Measurements from ENCODE around the gene LITAF.

DNA sequence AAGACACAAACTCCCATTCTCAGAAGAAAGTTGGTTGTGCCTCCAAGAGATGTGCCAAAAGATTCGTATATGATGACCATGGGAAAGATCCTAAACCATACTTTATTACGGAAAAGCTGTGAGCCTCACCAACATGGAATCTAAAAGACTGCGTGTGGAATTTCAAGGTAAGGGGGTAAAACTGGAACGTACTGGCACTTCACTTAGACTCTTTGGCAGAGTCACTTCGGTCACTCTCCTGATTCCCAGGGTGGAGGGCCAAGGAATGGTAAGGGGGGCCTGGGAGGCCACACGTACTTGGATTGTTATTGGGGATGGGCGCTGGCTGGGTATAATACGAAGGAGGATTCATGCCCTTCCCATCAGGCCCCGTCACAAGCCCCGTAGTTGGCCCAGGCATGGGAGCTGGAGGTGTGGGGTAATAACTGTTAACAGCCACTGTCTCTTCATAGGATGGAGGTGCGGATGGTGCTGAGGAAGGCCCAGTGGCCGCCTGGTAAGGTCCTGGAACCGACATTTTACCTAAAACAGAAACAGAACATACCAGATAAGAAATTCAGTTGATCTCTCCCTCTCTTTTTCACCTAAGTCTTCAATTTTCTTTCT, 30.4 kb downstream of the LITAF start:
- TF ChIP-seq MYC (IDR thresholded peaks at IDR 0.05; ENCODE audit: borderline replicate concordance, low read length) (no peak), EP300 (IDR thresholded peaks at IDR 0.05) (no peak)

Data from A549 (cell line).